ENCODE results near the gene CCDC183.
A peak's percentile ranks its signal among the peaks of the same experiment; 100 is the strongest.
"Not testable (repeated sequence)": the region's sequence is repeated elsewhere in the genome, so short reads cannot be mapped to it uniquely, and the experiment has no call there.

CCDC183 gene

DNA sequence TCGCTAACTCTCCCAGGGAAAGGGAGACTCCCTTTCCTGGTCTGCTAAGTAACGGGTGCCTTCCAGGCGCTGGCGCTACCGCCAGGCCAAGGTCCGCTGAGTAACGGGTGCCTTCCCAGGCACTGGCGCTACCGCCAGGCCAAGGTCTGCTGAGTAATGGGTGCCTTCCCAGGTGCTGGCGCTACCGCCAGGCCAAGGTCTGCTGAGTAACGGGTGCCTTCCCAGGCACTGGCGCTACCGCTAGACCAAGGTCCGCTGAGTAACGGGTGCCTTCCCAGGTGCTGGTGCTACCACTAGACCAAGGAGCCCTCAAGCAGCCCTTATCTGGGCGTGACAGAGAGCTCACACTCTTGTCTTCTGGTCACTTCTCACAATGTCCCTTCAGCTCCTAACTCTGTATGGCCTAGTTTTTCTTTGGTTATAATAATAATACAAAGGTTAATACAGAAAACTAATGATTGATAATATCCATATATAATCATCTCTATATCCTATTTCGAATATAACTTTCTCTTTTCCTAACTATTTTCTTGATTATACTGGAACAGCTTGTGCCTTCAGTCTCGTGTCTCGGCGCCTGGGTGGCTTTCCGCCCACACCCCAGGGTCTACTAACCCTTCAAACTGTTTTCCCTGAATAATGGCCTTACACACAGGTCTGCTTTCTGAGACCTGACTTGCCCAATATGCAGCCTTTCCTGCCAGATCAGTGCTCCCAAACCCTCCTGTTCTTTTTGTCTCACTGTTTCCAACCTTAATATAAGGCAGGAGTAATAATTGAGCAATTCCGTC, 10.4 kb upstream of the CCDC183 start:
- not testable (repeated sequence) for DNase-seq (ENCODE audit: low read depth)

DNA sequence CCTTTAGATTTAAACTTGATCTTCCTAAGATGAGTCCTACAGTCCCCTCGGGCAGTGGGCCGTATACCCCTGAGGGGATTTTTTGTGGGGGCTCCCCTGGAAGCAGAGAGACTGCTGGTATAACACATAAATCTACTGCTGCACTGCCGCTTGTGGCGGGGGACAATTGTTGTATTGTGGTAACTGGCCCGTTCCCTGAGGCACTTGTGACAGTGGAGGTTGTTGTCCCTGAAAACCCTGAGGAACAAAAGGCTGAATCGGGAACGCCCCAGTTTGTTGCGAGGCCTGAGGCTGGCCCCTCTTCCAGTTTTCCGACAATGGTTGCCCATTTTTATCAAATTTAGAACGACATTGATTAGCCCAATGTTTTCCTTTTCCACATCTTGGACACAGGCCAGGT, 9.7 kb upstream of the CCDC183 start:
- no peak for DNase-seq (ENCODE audit: low read depth)

DNA sequence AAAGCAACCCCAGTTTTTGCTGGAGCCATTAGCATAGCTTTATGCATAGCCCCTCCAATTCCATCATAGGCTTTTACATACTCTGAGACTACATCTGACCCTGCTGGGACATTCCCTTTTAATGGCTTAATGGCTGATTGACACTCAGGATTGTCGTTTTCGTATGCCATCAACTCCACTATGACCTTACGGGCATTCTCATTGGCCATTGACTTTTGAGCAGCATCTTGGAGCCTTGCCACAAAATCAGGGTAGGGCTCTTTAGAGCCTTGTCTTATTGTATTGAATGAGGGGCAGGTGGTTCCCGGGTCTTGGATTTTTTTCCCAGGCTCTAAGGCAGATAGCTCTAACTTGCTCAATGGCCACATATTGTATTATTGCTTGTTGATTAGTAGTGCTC, 9.2 kb upstream of the CCDC183 start:
- not testable (repeated sequence) for DNase-seq (ENCODE audit: low read depth)

DNA sequence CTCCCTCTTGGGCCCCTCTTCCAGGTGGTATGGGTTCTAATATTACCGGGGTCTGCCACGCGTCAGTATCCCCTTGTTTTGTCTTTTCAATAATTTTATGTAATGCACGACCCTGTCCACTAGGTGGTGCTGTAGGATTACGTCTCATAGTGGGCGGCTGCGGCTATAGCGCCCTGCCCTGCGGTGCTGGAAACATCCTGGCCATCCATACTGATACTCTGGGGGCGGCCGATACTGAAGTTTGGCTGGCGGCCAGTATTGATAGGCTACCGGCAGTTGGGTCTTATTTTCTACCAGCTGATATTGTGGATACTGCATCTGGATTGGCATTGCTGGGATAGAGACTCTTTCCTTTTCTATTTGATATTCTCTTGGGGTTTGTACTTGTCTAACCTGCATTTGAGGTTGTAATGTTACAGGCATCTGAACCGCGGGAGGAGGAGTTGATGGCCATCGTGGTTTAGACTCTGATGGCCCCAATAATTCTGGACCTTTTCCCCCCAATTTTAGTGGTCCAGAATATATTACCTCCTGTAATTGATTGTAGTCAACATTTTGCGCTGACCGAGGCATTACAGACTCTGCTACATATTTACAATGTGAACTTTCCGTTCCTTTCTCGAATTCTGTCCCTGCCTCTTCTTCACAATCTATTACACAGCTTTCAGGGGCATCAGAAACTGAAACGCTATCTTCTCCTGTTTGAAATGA, 8.3 kb upstream of the CCDC183 start:
- peak; percentile 82 for DNase-seq (ENCODE audit: low read depth)

DNA sequence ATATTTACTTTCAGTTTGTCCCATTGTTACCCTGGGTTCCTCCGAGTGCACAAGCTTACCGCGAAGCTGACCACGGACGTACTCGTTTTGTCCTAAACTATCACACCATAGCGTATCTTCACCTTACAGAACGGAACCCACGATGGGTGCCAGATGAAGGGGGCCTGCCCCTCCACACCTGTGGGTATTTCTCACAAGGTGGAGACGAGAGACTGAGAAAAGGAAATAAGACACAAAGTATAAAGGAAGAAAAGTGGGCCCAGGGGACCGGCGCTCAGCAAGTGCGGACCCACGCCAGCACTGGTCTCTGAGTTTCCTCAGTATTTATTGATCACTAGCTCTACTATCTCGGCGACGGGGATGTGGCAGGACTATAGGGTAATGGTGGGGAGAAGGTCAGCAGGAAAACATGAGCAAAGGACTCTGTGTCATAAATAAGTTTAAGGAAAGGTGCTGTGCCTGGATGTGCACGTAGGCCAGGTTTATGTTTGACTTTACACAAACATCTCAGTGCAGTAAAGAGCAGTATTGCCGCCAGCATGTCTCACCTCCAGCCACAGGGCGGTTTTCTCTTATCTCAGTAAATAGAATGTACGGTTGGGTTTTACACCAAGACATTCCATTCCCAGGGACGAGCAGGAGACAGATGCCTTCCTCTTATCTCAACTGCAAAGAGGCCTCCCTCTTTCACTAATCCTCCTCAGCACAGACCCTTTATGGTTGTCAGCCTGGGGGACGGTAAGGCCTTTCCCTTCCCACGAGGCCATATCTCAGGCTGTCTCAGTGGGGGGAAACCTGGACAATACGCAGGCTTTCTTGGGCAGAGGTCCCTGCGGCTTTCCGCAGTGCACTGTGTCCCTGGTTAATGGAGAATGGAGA, 7.3 kb upstream of the CCDC183 start:
- not testable (repeated sequence) for DNase-seq (ENCODE audit: low read depth)

DNA sequence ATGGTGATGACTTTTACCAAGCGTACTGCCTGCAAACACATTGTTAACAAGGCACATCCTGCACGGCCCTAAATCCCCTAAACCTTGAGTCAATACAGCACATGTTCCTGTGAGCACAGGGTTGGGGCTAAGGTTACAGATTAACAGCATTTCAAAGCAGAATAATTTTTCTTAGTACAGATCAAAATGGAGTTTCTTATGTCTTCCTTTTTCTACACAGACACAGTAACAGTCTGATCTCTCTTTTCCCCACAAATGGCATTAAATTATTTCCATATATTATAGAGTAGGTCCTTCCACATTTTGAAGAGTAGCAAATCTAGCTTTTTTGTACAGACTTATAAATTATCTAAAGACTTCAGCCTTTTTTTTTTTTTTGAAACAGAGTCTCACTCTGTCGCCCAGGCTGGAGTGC, 6.6 kb upstream of the CCDC183 start:
- no peak for DNase-seq (ENCODE audit: low read depth)

DNA sequence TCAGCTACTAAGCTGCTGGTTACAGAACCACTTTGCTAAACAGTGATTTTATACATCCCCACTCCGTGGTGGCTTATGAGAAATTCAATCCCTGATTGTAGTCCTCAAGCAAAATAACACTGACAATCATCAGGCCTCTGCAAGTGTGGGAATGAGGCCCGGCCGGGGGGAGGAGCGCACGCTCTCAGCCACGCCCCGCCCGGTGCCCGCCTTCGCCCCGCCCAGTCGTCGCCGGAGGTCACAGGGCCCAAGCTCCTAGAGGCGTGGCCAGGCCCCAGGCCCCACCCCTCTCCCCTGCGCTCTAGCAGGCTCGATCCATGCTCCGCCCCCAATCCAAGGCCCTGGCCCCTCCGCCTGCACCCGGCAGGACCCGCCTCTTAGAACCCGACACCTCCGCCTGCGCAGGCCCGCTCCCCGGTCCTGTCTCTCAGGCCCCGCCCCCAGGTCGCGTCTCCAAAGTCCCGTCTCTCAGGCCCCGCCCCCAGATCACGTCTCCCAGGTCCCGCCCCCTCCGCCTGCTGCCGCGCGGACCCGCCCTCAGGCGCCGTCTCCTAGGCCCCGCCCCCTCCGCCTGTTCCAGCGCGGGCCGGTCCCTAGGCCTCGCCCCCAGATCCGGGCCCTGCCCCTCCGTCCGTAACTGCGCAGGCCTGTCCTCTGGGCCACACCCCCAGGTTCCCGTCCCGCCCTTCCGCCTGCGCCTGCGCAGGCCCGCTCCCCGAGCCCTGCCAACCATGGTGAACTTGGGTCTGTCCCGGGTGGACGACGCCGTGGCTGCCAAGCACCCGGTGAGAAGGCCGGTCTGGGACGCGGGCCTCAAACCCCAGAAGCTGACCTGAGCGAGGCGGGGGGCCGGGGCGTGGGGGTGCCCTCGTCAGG, 5.3 kb upstream of the CCDC183 start, which contains the start of gene TMEM141:
TSS of gene TMEM141 (plus strand) at position 705 of the 876 bp plus-strand sequence. CDS start at position 732, 27 bp downstream.
- DNase-seq (ENCODE audit: low read depth), result peak; percentile 98

DNA sequence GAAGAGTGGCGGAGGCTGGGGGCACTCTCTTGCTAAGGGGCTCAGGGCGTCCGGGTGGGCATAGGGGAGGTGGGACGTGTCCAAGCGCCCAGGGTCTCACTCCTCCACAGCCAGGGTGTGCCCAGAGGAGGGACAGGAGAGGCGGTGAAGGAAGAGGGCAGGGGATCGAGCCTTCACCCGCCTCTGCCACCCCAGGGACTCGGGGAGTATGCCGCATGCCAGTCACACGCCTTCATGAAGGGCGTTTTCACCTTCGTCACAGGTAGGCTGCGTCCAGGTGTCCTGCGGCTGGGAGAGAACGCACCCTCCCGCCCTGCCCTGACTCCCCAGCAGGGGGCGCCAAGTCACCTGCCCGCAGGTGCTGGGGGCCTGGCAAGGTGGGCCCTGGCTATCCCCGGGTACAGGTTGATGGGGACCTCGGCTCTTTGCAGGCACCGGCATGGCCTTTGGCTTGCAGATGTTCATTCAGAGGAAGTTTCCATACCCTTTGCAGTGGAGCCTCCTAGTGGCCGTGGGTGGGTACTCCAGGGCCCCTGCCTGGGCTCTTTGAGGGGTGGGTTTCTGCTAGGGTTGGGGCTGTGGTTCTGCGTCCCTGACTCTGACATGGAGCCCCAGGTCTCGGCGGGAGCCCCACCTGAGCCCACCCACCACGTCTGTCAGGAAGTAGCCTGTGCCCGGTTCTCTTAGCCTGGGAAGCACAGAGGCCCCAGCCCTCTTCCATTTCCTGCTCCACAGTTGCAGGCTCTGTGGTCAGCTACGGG, 4.4 kb upstream of the CCDC183 start:
- DNase-seq (ENCODE audit: low read depth), result no peak

DNA sequence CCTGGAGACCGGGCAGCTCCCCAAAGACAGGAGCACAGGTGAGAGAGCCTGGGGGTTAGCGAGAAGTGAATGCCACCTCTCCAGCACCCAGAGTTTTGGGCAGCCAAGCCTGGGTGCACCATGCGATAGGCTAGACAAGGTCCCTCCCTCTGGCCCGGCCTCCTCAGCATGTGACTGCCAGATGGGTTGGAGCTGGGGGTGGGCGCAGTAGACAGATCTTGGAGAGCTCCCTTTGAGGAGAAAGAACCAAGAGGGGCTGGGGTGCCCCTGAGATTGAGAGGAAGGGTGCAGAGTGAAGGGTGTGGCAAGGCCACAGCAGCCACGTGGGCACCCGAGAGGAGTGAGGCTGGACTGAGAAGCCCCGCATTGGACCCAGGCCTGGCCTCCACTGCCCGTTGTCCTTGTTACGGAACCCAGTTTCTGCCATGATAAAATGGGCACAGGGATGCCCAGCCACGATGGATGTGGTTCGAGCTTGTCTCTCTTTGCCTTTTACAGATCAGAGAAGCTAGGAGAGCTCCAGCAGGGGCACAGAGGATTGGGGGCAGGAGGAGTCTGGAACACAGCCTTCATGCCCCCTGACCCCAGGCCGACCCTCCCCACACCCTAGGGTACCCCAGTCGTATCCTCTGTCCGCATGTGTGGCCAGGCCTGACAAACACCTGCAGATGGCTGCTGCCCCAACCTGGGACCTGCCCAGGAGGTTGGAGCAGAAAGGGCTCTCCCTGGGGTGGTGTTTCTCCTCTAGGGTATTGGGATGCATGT, 3.6 kb upstream of the CCDC183 start:
- DNase-seq (ENCODE audit: low read depth), result no peak

DNA sequence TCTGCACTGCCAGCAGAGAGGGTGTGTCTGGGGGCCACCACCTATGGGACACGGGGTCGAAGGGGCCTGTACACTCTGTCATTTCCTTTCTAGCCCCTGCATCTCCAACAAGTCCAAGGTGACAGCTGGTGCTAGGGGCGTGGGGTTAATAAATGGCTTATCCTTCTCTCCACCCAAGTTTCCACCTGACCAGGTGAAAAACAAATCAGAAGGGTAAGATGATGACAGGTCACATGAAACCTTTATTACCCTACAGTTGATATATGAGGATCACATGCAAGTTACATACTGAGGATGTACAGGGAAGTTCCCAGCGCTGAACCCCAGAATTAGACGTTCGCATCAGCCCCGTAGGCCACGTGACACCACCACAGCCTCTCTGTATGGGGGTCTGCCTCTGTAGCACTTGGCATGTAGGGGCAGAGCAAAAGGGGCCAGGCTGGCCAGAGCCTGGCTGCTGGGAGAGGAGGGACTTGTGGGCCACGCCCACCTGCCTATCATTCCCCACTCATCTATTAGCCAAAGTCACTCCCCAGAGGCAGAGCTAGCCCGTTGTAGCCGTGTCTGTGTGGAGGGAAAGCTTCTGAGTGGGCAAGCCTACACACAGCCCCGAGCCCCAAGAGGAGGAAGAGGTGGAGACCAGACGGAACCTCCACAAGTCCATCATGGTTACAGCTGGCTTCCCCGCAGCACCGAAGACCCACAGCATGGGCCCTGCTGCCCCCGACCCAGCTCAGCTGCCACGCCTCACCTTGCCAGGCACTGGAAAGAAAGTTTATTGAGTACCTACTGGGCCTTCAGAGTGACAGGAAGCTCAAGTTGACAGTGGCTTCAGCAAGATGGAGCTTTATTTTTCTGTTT, 2.8 kb upstream of the CCDC183 start:
- DNase-seq (ENCODE audit: low read depth), result no peak

DNA sequence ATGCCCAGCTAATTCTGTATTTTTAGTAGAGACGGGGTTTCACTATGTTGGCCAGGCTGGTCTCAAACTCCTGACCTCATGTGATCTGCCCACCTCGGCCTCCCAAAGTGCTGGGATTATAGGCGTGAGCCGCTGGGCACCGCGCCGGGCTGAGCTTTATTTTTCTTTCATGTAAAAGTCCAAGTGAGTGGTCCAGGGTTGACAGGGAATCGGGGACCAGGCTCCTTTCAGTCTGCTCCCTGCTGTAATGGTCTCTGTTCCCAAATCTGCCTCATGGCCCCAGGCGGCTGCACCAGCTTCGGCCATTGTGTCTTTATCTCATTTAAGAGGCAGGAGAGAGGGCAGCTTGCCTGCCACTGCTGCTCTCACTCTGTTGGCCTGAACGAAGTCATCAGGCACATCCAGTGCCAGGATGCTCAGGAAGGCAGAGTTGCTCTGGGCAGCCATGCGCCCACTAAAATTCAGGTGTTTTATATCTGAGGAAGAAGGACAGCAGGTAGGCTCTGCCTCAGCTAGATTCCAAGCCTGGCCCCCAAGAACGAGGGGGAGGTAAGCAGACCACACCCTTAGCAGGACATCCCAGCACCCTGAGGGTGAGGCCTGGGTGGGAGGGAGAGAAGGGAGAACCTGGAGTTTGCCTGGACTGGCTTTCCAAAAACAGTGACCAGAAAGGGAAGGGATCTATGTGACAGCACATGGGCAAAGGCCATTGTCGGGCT, 1.7 kb upstream of the CCDC183 start:
- DNase-seq (ENCODE audit: low read depth), result no peak

DNA sequence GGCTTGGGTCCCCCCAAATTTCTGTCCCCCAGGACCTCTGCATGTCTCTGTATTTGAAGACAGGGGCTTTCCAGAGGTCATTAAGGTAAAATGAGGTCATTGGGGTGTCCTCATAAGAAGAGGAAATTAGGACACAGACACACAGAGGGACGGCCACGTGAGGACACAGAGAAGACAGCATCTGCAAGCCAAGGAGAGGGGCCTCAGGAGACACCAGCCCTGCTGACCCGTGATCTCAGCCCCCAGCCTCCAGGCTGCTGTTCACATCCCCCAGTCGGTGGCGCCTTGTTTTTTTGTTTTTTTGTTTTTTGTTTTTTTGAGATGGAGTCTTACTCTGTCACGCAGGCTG, 1.2 kb upstream of the CCDC183 start:
- no peak for DNase-seq (ENCODE audit: low read depth)

DNA sequence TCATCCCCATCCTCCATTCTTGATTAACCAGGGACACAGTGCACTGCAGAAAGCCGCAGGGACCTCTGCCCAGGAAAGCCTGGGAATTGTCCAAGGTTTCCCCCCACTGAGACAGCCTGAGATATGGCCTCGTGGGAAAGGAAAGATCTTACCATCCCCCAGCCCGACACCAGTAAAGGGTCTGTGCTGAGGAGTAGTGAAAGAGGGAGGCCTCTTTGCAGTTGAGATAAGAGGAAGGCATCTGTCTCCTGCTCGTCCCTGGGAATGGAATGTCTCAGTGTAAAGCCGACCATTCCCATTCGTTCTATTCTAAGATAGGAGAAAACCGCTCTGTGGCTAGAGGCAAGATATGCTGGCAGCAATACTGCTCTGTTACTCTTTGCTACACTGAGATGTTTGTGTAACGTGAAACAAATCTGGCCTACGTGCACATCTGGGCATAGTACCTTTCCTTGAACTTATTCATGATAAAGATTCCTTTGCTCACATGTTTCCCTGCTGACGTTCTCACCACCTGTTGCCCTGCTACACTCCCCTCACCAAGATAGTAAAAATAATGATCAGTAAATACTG, 723 bp downstream of the CCDC183 start:
- not testable (repeated sequence) for DNase-seq (ENCODE audit: low read depth)

DNA sequence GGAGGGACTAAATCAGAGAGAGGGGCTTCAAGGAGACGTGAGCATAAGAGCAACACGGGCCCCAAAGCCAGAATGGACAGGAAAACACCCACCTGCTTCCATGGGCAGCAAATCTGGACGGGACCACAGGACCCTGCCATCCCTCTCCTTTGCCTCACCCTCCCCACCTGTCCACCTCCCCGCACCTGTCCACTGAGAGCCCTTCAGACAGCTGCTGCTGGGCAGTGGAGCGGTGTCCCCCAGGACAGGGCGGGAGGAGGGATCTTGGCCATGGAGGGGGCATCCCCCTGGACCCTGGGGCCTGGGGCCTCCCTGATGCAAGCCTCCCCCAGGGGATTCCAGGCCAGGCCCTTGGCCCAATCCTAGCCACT, 2.6 kb downstream of the CCDC183 start:
- DNase-seq (ENCODE audit: low read depth), result no peak

DNA sequence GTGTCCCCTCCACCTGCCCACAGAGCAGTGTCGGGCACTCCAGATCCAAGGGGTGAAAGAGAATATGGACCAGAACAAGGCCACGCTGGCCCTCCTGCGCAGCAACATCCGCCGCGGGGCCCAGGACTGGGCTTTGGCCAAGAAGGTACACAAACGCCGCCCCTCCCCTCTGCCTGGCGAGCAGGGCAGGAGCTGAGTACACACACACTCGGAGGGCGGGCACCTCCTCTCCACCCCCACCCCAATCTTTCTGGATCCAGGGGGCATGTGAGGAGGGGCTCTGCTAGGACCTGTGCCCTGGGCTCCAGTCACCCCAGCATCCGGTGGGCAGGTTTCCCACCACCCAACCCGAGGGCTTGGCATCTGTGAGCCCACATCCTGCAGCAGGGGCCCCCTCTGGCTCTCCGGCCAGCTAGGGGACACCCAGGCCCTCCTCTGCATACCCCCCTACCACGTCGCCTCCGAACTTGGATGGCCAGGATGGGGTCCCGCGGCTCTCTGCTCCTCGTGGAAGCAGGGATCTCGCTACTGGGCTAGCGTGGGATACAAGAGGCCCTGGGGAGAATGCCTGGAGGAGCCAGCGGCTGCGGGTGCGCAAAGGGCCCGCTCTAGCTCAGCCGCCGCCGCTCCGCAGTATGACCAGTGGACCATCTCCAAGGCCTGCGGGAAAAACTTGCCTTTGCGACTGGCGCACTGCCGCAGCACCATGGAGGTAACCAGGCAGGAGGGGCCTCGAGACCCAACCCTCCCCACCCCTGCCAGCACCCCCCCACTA, 3.1 kb downstream of the CCDC183 start:
- no peak for DNase-seq (ENCODE audit: low read depth)

DNA sequence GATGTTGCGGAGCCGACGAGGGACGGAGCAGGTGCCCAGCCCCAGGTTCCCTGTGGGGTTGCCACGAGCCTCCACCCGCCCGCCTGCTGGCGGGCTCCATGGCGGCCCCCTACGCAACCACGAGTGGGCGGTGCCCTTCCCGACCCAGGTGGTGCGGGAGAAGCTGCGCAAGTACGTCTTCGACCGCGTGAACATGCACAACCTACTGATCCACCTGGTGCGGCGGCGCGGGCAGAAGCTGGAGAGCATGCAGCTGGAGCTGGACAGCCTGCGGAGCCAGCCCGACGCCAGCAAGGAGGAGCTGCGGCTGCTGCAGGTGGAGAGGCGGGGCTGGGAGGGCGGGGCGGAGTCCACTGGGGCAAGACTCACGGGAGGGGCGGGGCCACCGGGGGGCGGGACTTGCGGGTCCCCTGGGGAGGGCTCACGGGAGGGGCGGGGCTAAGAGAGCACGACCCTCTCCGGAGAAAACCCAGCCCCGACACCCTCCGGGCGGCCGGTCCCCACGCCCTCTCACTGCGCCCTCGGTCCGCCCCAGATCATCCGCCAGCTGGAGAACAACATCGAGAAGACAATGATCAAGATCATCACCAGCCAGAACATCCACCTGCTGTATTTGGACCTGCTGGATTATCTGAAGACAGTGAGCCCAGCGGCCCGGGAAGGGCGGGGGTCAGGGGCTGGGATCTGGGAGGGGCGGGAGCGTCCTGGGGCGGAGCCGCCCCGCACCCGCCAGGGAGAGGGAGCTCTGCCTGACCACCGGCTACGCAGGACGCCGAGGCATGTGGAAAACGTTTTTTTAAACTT, 3.9 kb downstream of the CCDC183 start:
- peak; percentile 82 for DNase-seq (ENCODE audit: low read depth)

Measured in CMK (cell line).